Liver (tissue), 9 donors: ENCODE measurements around the gene TIGIT. TPM values are rescaled to one million over a fixed set of nuclear protein-coding genes. Genes with fewer than 3 reads are reported as not detected.

Source experiments
- DNase-seq: peaks from one replicate; pipeline ENCODE4 v3.0.0-alpha.2; 2017; ENCODE audit warnings: low spot score
- H3K27ac ChIP-seq, 2 donors: one replicate each; pipeline ENCODE4 v1.7.0; 2013; ENCODE audit warnings: inconsistent platforms in 2 of 2, low read length in 2 of 2, control low read depth in 1 of 2, low read depth in 1 of 2, mild to moderate bottlenecking in 1 of 2
- H3K27me3 ChIP-seq, 4 donors: one replicate each; pipeline versions ENCODE4 v1.6.1 to v1.7.0; 2013; ENCODE audit warnings: low read length in 3 of 4, inconsistent platforms in 1 of 4, mild to moderate bottlenecking in 1 of 4, moderate library complexity in 1 of 4; ENCODE audit not compliant: control insufficient read depth in 4 of 4, insufficient read depth in 4 of 4
- H3K36me3 ChIP-seq, 4 donors: one replicate each; pipeline versions ENCODE4 v1.6.1 to v1.7.0; 2013; ENCODE audit warnings: low read length in 3 of 4, mild to moderate bottlenecking in 3 of 4, low read depth in 1 of 4, moderate library complexity in 1 of 4; ENCODE audit not compliant: control insufficient read depth in 4 of 4, insufficient read depth in 3 of 4
- H3K4me1 ChIP-seq, 4 donors: one replicate each; pipeline versions ENCODE4 v1.6.1 to v1.7.0; 2013; ENCODE audit warnings: low read length in 3 of 4, mild to moderate bottlenecking in 3 of 4, moderate library complexity in 1 of 4; ENCODE audit not compliant: control insufficient read depth in 4 of 4, insufficient read depth in 4 of 4
- H3K4me3 ChIP-seq, 3 donors: one replicate each; pipeline versions ENCODE4 v1.6.1 to v1.7.0; 2013; ENCODE audit warnings: low read length in 3 of 3, control low read depth in 1 of 3, low read depth in 1 of 3, mild to moderate bottlenecking in 1 of 3
- H3K9ac ChIP-seq, 2 donors: one replicate each; pipeline ENCODE4 v1.7.0; 2013; ENCODE audit warnings: low read length in 2 of 2, mild to moderate bottlenecking in 2 of 2, moderate library complexity in 2 of 2, control low read depth in 1 of 2, low read depth in 1 of 2
- H3K9me3 ChIP-seq, 4 donors: one replicate each; pipeline versions ENCODE4 v1.6.1 to v1.7.0; 2013; ENCODE audit warnings: low read length in 3 of 4; ENCODE audit not compliant: control insufficient read depth in 4 of 4
- EGR1 ChIP-seq, 2 donors: IDR thresholded peaks; 2 replicates each; pipeline ENCODE4 v1.6.1; 2016 to 2018; ENCODE audit warnings: antibody characterized with exemption in 2 of 2, low read depth in 2 of 2
- FOXA1 ChIP-seq: IDR thresholded peaks from 2 replicates; pipeline ENCODE4 v1.6.1; 2016; ENCODE audit warnings: antibody characterized with exemption
- FOXA2 ChIP-seq: IDR thresholded peaks from 2 replicates; pipeline ENCODE4 v1.6.1; 2016; ENCODE audit warnings: antibody characterized with exemption
- GABPA ChIP-seq, 2 donors: IDR thresholded peaks in 1 of 2; conservative IDR thresholded peaks in 1 of 2; 2 replicates each; pipeline ENCODE4 v1.6.1; 2016; ENCODE audit warnings: antibody characterized with exemption in 2 of 2, mild to moderate bottlenecking in 1 of 2, moderate library complexity in 1 of 2
- HNF4A ChIP-seq, 2 donors: conservative IDR thresholded peaks; 2 replicates each; pipeline ENCODE4 v1.6.1; 2016; ENCODE audit warnings: antibody characterized with exemption in 2 of 2, mild to moderate bottlenecking in 2 of 2
- HNF4G ChIP-seq: IDR thresholded peaks from 2 replicates; pipeline ENCODE4 v1.6.1; 2016; ENCODE audit warnings: antibody characterized with exemption
- JUND ChIP-seq, 2 donors: IDR thresholded peaks; 2 replicates each; pipeline ENCODE4 v1.6.1; 2016; ENCODE audit warnings: antibody characterized with exemption in 2 of 2
- MAX ChIP-seq: IDR thresholded peaks from 2 replicates; pipeline ENCODE4 v1.6.1; 2016; ENCODE audit warnings: antibody characterized with exemption
- NR2F2 ChIP-seq: IDR thresholded peaks from 2 replicates; pipeline ENCODE4 v1.6.1; 2016; ENCODE audit warnings: antibody characterized with exemption
- RAD21 ChIP-seq, 2 donors: IDR thresholded peaks; 2 replicates each; pipeline ENCODE4 v1.6.1; 2016; ENCODE audit warnings: antibody characterized with exemption in 2 of 2, mild to moderate bottlenecking in 2 of 2
- REST ChIP-seq: IDR thresholded peaks from 2 replicates; pipeline ENCODE4 v1.6.1; 2016; ENCODE audit warnings: antibody characterized with exemption, mild to moderate bottlenecking
- RXRA ChIP-seq, 2 donors: IDR thresholded peaks; 2 replicates each; pipeline ENCODE4 v1.6.1; 2017 to 2018; ENCODE audit warnings: antibody characterized with exemption in 2 of 2, mild to moderate bottlenecking in 1 of 2
- SP1 ChIP-seq: IDR thresholded peaks from 2 replicates; pipeline ENCODE4 v1.6.1; 2018; ENCODE audit warnings: antibody characterized with exemption, mild to moderate bottlenecking
- TAF1 ChIP-seq: conservative IDR thresholded peaks from 2 replicates; pipeline ENCODE4 v1.6.1; 2016; ENCODE audit warnings: antibody characterized with exemption, mild to moderate bottlenecking
- YY1 ChIP-seq: IDR thresholded peaks from 2 replicates; pipeline ENCODE4 v1.6.1; 2016; ENCODE audit warnings: antibody characterized with exemption, mild to moderate bottlenecking
- WGBS: extraction: QIAGEN DNeasy Blood & Tissue Kit; methylation state at CpG from one replicate; pipeline ENCODE4 v1.1.7; 2013; 5-methylcytosine and 5-hydroxymethylcytosine counted together
- polyA plus RNA-seq, 2 donors: library from polyadenylated mRNA; stranded (reverse) in 1 of 2; unstranded in 1 of 2; fragments of 200-250 nt in 1 of 2; fragments of >200 nt in 1 of 2; fragmentation: Nextera tagmentation in 1 of 2; extraction: Ambion mirVana in 1 of 2; gene quantifications; one replicate each; pipeline versions ENCODE4 v1.2.1 to v1.2.3, GENCODE V29; 2013 to 2015
- total RNA-seq, 2 donors: library from RNA; depleted of rRNA; stranded (reverse); fragments of >200 nt; gene quantifications; one replicate each; pipeline ENCODE4 v1.2.3, GENCODE V29; 2014
- TF ChIP-seq, protein P1 (sequence below): IDR thresholded peaks from 2 replicates; pipeline ENCODE4 v1.6.1; 2016; ENCODE audit warnings: antibody characterized with exemption
- TF ChIP-seq, protein P2 (sequence below): IDR thresholded peaks from 2 replicates; pipeline ENCODE4 v1.6.1; 2016; ENCODE audit warnings: antibody characterized with exemption
- TF ChIP-seq, protein P3 (sequence below): fragments of 150-350 bp; IDR thresholded peaks from 2 replicates; pipeline ENCODE4 v1.5.1; 2017; ENCODE audit warnings: improper control_type of control experiment, low read depth, low read length; ENCODE audit not compliant: missing input control
- donor health status: healthy.
- donor health status: healthy.
- donor health status: healthy.
- donor health status: healthy.
- donor health status: healthy.

TIGIT gene
- total and polyA plus RNA-seq, 4 donors = 0.06 to 0.92 (median 0.38) TPM

- Histone ChIP-seq H3K4me3 (no peak overlapping the region), H3K9ac (no peak overlapping the region), H3K27ac (no peak overlapping the region), H3K36me3 (peaks cover 7 to 36% (median 26%) of the 10 kb centered on the region in 4 donors), H3K27me3 (no peaks in the 10 kb centered on the region), H3K9me3 (peaks cover 0 to 4% (median 0%) of the 10 kb centered on the region in 4 donors), H3K4me1 (no peaks in the 10 kb centered on the region)
- no peak for DNase-seq
- WGBS = 96% methylated on average over 12 of the region's 12 CpGs
- no peak for TF ChIP-seq MAX
- no peak for TF ChIP-seq SP1
- TF ChIP-seq RXRA (IDR thresholded peaks at IDR 0.05) = no peak
- no peak for TF ChIP-seq HNF4A (conservative IDR thresholded peaks at IDR 0.05)
- TF ChIP-seq TAF1 = no peak
- TF ChIP-seq, protein P1, sequence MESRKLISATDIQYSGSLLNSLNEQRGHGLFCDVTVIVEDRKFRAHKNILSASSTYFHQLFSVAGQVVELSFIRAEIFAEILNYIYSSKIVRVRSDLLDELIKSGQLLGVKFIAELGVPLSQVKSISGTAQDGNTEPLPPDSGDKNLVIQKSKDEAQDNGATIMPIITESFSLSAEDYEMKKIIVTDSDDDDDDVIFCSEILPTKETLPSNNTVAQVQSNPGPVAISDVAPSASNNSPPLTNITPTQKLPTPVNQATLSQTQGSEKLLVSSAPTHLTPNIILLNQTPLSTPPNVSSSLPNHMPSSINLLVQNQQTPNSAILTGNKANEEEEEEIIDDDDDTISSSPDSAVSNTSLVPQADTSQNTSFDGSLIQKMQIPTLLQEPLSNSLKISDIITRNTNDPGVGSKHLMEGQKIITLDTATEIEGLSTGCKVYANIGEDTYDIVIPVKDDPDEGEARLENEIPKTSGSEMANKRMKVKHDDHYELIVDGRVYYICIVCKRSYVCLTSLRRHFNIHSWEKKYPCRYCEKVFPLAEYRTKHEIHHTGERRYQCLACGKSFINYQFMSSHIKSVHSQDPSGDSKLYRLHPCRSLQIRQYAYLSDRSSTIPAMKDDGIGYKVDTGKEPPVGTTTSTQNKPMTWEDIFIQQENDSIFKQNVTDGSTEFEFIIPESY = no peak
- no peak for TF ChIP-seq FOXA1
- no peak for TF ChIP-seq EGR1 (IDR thresholded peaks at IDR 0.05; ENCODE audit: low read depth in 2 of 2)
- no peak for TF ChIP-seq GABPA (IDR thresholded peaks at IDR 0.05 in 1 of 2, conservative IDR thresholded peaks at IDR 0.05 in 1 of 2)
- no peak for TF ChIP-seq FOXA2
- no peak for TF ChIP-seq JUND (IDR thresholded peaks at IDR 0.05)
- TF ChIP-seq HNF4G = no peak
- TF ChIP-seq NR2F2 = no peak
- no peak for TF ChIP-seq YY1
- TF ChIP-seq REST = no peak
- TF ChIP-seq, protein P2, sequence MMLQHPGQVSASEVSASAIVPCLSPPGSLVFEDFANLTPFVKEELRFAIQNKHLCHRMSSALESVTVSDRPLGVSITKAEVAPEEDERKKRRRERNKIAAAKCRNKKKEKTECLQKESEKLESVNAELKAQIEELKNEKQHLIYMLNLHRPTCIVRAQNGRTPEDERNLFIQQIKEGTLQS = no peak
- TF ChIP-seq, protein P3, sequence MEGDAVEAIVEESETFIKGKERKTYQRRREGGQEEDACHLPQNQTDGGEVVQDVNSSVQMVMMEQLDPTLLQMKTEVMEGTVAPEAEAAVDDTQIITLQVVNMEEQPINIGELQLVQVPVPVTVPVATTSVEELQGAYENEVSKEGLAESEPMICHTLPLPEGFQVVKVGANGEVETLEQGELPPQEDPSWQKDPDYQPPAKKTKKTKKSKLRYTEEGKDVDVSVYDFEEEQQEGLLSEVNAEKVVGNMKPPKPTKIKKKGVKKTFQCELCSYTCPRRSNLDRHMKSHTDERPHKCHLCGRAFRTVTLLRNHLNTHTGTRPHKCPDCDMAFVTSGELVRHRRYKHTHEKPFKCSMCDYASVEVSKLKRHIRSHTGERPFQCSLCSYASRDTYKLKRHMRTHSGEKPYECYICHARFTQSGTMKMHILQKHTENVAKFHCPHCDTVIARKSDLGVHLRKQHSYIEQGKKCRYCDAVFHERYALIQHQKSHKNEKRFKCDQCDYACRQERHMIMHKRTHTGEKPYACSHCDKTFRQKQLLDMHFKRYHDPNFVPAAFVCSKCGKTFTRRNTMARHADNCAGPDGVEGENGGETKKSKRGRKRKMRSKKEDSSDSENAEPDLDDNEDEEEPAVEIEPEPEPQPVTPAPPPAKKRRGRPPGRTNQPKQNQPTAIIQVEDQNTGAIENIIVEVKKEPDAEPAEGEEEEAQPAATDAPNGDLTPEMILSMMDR = no peak
- TF ChIP-seq RAD21 (IDR thresholded peaks at IDR 0.05) = no peak
These were observed 56.4 kb downstream of the TIGIT start for GRCh38 chr3:114350271-114350670.
